Uterus (tissue), 2 donors: Measurements from ENCODE around the gene ADM5.

Experiments used
- POLR2A ChIP-seq, 2 donors: fragments of 450-650 bp; IDR thresholded peaks; one replicate each; pipeline ENCODE4 v1.6.1; 2016; ENCODE audit warnings: antibody characterized with exemption in 2 of 2, mild to moderate bottlenecking in 1 of 2, moderate library complexity in 1 of 2
- TF ChIP-seq, protein P1 (sequence below), 4 experiments: fragments of 200-600 bp in 2 of 4; fragments of 450-650 bp in 2 of 4; sonication (generic) in 2 of 4; IDR thresholded peaks; one replicate each; pipeline ENCODE4 v1.5.1; 2016 to 2019; ENCODE audit warnings: antibody characterized with exemption in 4 of 4, mild to moderate bottlenecking in 2 of 4, moderate library complexity in 1 of 4

DNA sequence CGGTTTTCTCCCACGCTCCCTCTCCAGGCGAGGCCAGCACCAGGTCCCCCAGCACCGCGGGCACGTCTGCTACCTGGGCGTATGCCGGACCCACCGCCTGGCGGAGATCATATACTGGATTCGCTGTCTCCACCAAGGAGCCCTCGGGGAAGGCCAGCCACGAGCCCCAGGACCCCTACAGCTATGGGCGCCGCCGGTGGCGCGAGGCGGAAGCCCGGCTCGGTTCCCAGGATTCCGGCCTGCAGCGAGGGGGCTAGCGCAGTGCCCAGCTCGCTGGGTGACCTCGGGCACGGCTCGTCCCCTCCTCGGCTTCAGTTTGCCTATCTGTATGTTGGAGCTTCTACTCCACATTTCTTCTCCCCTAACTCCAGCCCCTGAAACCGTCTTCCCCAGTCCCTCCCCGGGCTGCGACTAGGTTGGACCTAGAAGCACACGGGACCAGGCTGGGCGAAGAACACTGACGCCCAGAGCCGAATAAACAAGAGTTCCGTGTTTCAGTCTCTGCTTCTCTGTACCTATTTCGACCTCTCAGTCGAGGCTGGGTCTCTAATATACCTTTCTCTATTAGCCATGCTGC is 773 bp downstream of the ADM5 start:
- TF ChIP-seq, protein P1, sequence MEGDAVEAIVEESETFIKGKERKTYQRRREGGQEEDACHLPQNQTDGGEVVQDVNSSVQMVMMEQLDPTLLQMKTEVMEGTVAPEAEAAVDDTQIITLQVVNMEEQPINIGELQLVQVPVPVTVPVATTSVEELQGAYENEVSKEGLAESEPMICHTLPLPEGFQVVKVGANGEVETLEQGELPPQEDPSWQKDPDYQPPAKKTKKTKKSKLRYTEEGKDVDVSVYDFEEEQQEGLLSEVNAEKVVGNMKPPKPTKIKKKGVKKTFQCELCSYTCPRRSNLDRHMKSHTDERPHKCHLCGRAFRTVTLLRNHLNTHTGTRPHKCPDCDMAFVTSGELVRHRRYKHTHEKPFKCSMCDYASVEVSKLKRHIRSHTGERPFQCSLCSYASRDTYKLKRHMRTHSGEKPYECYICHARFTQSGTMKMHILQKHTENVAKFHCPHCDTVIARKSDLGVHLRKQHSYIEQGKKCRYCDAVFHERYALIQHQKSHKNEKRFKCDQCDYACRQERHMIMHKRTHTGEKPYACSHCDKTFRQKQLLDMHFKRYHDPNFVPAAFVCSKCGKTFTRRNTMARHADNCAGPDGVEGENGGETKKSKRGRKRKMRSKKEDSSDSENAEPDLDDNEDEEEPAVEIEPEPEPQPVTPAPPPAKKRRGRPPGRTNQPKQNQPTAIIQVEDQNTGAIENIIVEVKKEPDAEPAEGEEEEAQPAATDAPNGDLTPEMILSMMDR (IDR thresholded peaks at IDR 0.05): peak in 1 of 4 experiments; percentile 4
- no peak for TF ChIP-seq POLR2A (IDR thresholded peaks at IDR 0.05)
